Liver (tissue), 9 donors: ENCODE measurements around the gene PPP1R12C. TPM values are rescaled to one million over a fixed set of nuclear protein-coding genes. Genes with fewer than 3 reads are reported as not detected.

ENCODE experiments used
- DNase-seq: peaks from one replicate; pipeline ENCODE4 v3.0.0-alpha.2; 2017; ENCODE audit warnings: low spot score
- H3K27ac ChIP-seq, 2 donors: one replicate each; pipeline ENCODE4 v1.7.0; 2013; ENCODE audit warnings: inconsistent platforms in 2 of 2, low read length in 2 of 2, control low read depth in 1 of 2, low read depth in 1 of 2, mild to moderate bottlenecking in 1 of 2
- H3K27me3 ChIP-seq, 4 donors: one replicate each; pipeline versions ENCODE4 v1.6.1 to v1.7.0; 2013; ENCODE audit warnings: low read length in 3 of 4, inconsistent platforms in 1 of 4, mild to moderate bottlenecking in 1 of 4, moderate library complexity in 1 of 4; ENCODE audit not compliant: control insufficient read depth in 4 of 4, insufficient read depth in 4 of 4
- H3K36me3 ChIP-seq, 4 donors: one replicate each; pipeline versions ENCODE4 v1.6.1 to v1.7.0; 2013; ENCODE audit warnings: low read length in 3 of 4, mild to moderate bottlenecking in 3 of 4, low read depth in 1 of 4, moderate library complexity in 1 of 4; ENCODE audit not compliant: control insufficient read depth in 4 of 4, insufficient read depth in 3 of 4
- H3K4me1 ChIP-seq, 4 donors: one replicate each; pipeline versions ENCODE4 v1.6.1 to v1.7.0; 2013; ENCODE audit warnings: low read length in 3 of 4, mild to moderate bottlenecking in 3 of 4, moderate library complexity in 1 of 4; ENCODE audit not compliant: control insufficient read depth in 4 of 4, insufficient read depth in 4 of 4
- H3K4me3 ChIP-seq, 3 donors: one replicate each; pipeline versions ENCODE4 v1.6.1 to v1.7.0; 2013; ENCODE audit warnings: low read length in 3 of 3, control low read depth in 1 of 3, low read depth in 1 of 3, mild to moderate bottlenecking in 1 of 3
- H3K9ac ChIP-seq, 2 donors: one replicate each; pipeline ENCODE4 v1.7.0; 2013; ENCODE audit warnings: low read length in 2 of 2, mild to moderate bottlenecking in 2 of 2, moderate library complexity in 2 of 2, control low read depth in 1 of 2, low read depth in 1 of 2
- H3K9me3 ChIP-seq, 4 donors: one replicate each; pipeline versions ENCODE4 v1.6.1 to v1.7.0; 2013; ENCODE audit warnings: low read length in 3 of 4; ENCODE audit not compliant: control insufficient read depth in 4 of 4
- CTCF ChIP-seq: fragments of 150-350 bp; IDR thresholded peaks from 2 replicates; pipeline ENCODE4 v1.5.1; 2017; ENCODE audit warnings: improper control_type of control experiment, low read depth, low read length; ENCODE audit not compliant: missing input control
- EGR1 ChIP-seq, 2 donors: IDR thresholded peaks; 2 replicates each; pipeline ENCODE4 v1.6.1; 2016 to 2018; ENCODE audit warnings: antibody characterized with exemption in 2 of 2, low read depth in 2 of 2
- FOXA1 ChIP-seq: IDR thresholded peaks from 2 replicates; pipeline ENCODE4 v1.6.1; 2016; ENCODE audit warnings: antibody characterized with exemption
- FOXA2 ChIP-seq: IDR thresholded peaks from 2 replicates; pipeline ENCODE4 v1.6.1; 2016; ENCODE audit warnings: antibody characterized with exemption
- GABPA ChIP-seq, 2 donors: IDR thresholded peaks in 1 of 2; conservative IDR thresholded peaks in 1 of 2; 2 replicates each; pipeline ENCODE4 v1.6.1; 2016; ENCODE audit warnings: antibody characterized with exemption in 2 of 2, mild to moderate bottlenecking in 1 of 2, moderate library complexity in 1 of 2
- HNF4A ChIP-seq, 2 donors: conservative IDR thresholded peaks; 2 replicates each; pipeline ENCODE4 v1.6.1; 2016; ENCODE audit warnings: antibody characterized with exemption in 2 of 2, mild to moderate bottlenecking in 2 of 2
- HNF4G ChIP-seq: IDR thresholded peaks from 2 replicates; pipeline ENCODE4 v1.6.1; 2016; ENCODE audit warnings: antibody characterized with exemption
- JUND ChIP-seq, 2 donors: IDR thresholded peaks; 2 replicates each; pipeline ENCODE4 v1.6.1; 2016; ENCODE audit warnings: antibody characterized with exemption in 2 of 2
- MAX ChIP-seq: IDR thresholded peaks from 2 replicates; pipeline ENCODE4 v1.6.1; 2016; ENCODE audit warnings: antibody characterized with exemption
- NR2F2 ChIP-seq: IDR thresholded peaks from 2 replicates; pipeline ENCODE4 v1.6.1; 2016; ENCODE audit warnings: antibody characterized with exemption
- RAD21 ChIP-seq, 2 donors: IDR thresholded peaks; 2 replicates each; pipeline ENCODE4 v1.6.1; 2016; ENCODE audit warnings: antibody characterized with exemption in 2 of 2, mild to moderate bottlenecking in 2 of 2
- RXRA ChIP-seq, 2 donors: IDR thresholded peaks; 2 replicates each; pipeline ENCODE4 v1.6.1; 2017 to 2018; ENCODE audit warnings: antibody characterized with exemption in 2 of 2, mild to moderate bottlenecking in 1 of 2
- SP1 ChIP-seq: IDR thresholded peaks from 2 replicates; pipeline ENCODE4 v1.6.1; 2018; ENCODE audit warnings: antibody characterized with exemption, mild to moderate bottlenecking
- TAF1 ChIP-seq: conservative IDR thresholded peaks from 2 replicates; pipeline ENCODE4 v1.6.1; 2016; ENCODE audit warnings: antibody characterized with exemption, mild to moderate bottlenecking
- YY1 ChIP-seq: IDR thresholded peaks from 2 replicates; pipeline ENCODE4 v1.6.1; 2016; ENCODE audit warnings: antibody characterized with exemption, mild to moderate bottlenecking
- WGBS: extraction: QIAGEN DNeasy Blood & Tissue Kit; methylation state at CpG from one replicate; pipeline ENCODE4 v1.1.7; 2013; 5-methylcytosine and 5-hydroxymethylcytosine counted together
- polyA plus RNA-seq, 2 donors: library from polyadenylated mRNA; stranded (reverse) in 1 of 2; unstranded in 1 of 2; fragments of 200-250 nt in 1 of 2; fragments of >200 nt in 1 of 2; fragmentation: Nextera tagmentation in 1 of 2; extraction: Ambion mirVana in 1 of 2; gene quantifications; one replicate each; pipeline versions ENCODE4 v1.2.1 to v1.2.3, GENCODE V29; 2013 to 2015
- total RNA-seq, 2 donors: library from RNA; depleted of rRNA; stranded (reverse); fragments of >200 nt; gene quantifications; one replicate each; pipeline ENCODE4 v1.2.3, GENCODE V29; 2014
- TF ChIP-seq, protein P1 (sequence below): IDR thresholded peaks from 2 replicates; pipeline ENCODE4 v1.6.1; 2016; ENCODE audit warnings: antibody characterized with exemption
- TF ChIP-seq, protein P2 (sequence below): IDR thresholded peaks from 2 replicates; pipeline ENCODE4 v1.6.1; 2016; ENCODE audit warnings: antibody characterized with exemption, mild to moderate bottlenecking
- TF ChIP-seq, protein P3 (sequence below): IDR thresholded peaks from 2 replicates; pipeline ENCODE4 v1.6.1; 2016; ENCODE audit warnings: antibody characterized with exemption
- donor health status: healthy.
- donor health status: healthy.
- donor health status: healthy.
- donor health status: healthy.
- donor health status: healthy.

Gene PPP1R12C
- total and polyA plus RNA-seq, 4 donors, result 7.4 to 35.8 (median 24.9) TPM

DNA sequence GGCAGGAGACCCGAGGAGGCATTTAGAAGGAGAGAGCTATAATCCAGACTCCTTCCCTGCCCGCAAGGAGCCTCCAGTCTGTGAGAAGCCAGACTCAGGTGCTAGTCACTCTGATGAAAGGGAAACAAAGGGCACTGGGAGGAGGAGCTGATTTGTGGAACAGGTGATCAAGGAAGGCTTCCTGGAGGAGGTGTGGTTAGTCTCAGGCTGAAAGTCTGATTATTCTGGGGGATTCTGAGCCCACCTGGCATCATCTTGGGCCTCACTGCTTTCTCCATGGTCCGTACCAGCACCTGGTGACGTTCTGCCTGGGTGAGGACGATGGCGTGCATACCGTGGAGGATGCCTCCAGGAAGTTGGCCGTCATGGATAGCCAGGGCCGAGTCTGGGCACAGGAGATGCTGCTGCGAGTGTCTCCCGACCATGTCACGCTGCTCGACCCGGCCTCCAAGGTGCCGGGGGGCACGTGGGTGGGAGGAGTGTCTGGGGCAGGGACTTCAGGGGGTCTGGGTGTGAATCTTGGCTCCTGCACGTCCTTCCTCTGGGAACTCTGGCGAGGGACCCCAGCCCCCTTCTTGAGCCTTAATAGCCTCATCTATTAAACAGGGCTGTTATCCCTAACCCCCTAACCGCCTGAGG is 37.9 kb downstream of the PPP1R12C start:
- no peak overlapping the region for H3K4me3 ChIP-seq
- no peaks in the 10 kb centered on the region for H3K9me3 ChIP-seq
- peaks cover 5 to 13% (median 10%) of the 10 kb centered on the region in 4 donors for H3K4me1 ChIP-seq
- no peak overlapping the region for H3K9ac ChIP-seq
- H3K27ac ChIP-seq, result no peak overlapping the region
- TF ChIP-seq, protein P1, sequence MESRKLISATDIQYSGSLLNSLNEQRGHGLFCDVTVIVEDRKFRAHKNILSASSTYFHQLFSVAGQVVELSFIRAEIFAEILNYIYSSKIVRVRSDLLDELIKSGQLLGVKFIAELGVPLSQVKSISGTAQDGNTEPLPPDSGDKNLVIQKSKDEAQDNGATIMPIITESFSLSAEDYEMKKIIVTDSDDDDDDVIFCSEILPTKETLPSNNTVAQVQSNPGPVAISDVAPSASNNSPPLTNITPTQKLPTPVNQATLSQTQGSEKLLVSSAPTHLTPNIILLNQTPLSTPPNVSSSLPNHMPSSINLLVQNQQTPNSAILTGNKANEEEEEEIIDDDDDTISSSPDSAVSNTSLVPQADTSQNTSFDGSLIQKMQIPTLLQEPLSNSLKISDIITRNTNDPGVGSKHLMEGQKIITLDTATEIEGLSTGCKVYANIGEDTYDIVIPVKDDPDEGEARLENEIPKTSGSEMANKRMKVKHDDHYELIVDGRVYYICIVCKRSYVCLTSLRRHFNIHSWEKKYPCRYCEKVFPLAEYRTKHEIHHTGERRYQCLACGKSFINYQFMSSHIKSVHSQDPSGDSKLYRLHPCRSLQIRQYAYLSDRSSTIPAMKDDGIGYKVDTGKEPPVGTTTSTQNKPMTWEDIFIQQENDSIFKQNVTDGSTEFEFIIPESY, result no peak
- TF ChIP-seq NR2F2 (no peak), FOXA2 (no peak), EGR1 (IDR thresholded peaks at IDR 0.05; ENCODE audit: low read depth in 2 of 2) (no peak), TAF1 (no peak), GABPA (IDR thresholded peaks at IDR 0.05 in 1 of 2, conservative IDR thresholded peaks at IDR 0.05 in 1 of 2) (no peak), HNF4G (no peak), FOXA1 (no peak), HNF4A (conservative IDR thresholded peaks at IDR 0.05) (no peak), JUND (IDR thresholded peaks at IDR 0.05) (no peak), RXRA (IDR thresholded peaks at IDR 0.05) (no peak), RAD21 (IDR thresholded peaks at IDR 0.05) (no peak), MAX (no peak), YY1 (no peak), CTCF (no peak)
- TF ChIP-seq, protein P2, sequence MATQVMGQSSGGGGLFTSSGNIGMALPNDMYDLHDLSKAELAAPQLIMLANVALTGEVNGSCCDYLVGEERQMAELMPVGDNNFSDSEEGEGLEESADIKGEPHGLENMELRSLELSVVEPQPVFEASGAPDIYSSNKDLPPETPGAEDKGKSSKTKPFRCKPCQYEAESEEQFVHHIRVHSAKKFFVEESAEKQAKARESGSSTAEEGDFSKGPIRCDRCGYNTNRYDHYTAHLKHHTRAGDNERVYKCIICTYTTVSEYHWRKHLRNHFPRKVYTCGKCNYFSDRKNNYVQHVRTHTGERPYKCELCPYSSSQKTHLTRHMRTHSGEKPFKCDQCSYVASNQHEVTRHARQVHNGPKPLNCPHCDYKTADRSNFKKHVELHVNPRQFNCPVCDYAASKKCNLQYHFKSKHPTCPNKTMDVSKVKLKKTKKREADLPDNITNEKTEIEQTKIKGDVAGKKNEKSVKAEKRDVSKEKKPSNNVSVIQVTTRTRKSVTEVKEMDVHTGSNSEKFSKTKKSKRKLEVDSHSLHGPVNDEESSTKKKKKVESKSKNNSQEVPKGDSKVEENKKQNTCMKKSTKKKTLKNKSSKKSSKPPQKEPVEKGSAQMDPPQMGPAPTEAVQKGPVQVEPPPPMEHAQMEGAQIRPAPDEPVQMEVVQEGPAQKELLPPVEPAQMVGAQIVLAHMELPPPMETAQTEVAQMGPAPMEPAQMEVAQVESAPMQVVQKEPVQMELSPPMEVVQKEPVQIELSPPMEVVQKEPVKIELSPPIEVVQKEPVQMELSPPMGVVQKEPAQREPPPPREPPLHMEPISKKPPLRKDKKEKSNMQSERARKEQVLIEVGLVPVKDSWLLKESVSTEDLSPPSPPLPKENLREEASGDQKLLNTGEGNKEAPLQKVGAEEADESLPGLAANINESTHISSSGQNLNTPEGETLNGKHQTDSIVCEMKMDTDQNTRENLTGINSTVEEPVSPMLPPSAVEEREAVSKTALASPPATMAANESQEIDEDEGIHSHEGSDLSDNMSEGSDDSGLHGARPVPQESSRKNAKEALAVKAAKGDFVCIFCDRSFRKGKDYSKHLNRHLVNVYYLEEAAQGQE, result no peak
- 77% methylated on average over 19 of the region's 19 CpGs for WGBS
- no peak for DNase-seq
- no peaks in the 10 kb centered on the region for H3K36me3 ChIP-seq
- H3K27me3 ChIP-seq, result peaks cover 0 to 12% (median 3%) of the 10 kb centered on the region in 4 donors

DNA sequence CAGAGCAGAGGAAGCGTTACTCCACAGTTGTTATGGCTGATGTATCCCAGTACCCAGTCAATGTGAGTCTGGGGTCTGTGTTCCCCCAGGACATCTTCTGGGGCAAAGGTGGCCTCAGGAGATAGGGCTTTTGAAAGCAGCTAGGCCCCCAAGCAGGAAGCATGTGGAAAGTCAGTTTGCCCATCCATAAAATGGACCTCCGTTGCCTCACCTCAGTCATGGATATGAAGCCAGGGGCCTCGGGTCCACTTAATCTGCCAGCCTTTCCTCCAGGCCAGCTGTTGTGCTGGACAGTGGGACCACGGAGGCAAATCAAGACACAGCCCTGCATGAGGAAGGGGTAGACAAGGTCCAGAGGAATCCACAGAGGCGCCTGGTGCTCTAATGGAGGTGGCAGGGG is 38.4 kb downstream of the PPP1R12C start:
- Histone ChIP-seq H3K4me3 (no peak overlapping the region), H3K4me1 (peaks cover 5 to 13% (median 10%) of the 10 kb centered on the region in 4 donors), H3K9ac (no peak overlapping the region), H3K9me3 (no peaks in the 10 kb centered on the region), H3K27ac (no peak overlapping the region), H3K27me3 (peaks cover 0 to 10% (median 3%) of the 10 kb centered on the region in 4 donors), H3K36me3 (no peaks in the 10 kb centered on the region)
- 85% methylated on average over 5 of the region's 5 CpGs for WGBS
- no peak for DNase-seq
- no peak for TF ChIP-seq NR2F2
- TF ChIP-seq FOXA1, result no peak
- no peak for TF ChIP-seq TAF1
- TF ChIP-seq SP1, result no peak
- no peak for TF ChIP-seq JUND (IDR thresholded peaks at IDR 0.05)
- TF ChIP-seq HNF4A (conservative IDR thresholded peaks at IDR 0.05), result no peak
- TF ChIP-seq RAD21 (IDR thresholded peaks at IDR 0.05), result no peak
- no peak for TF ChIP-seq CTCF
- no peak for TF ChIP-seq FOXA2
- TF ChIP-seq GABPA (IDR thresholded peaks at IDR 0.05 in 1 of 2, conservative IDR thresholded peaks at IDR 0.05 in 1 of 2), result no peak
- no peak for TF ChIP-seq EGR1 (IDR thresholded peaks at IDR 0.05; ENCODE audit: low read depth in 2 of 2)
- no peak for TF ChIP-seq YY1
- TF ChIP-seq, protein P1, result no peak
- TF ChIP-seq HNF4G, result no peak
- TF ChIP-seq MAX, result no peak
- TF ChIP-seq, protein P3, sequence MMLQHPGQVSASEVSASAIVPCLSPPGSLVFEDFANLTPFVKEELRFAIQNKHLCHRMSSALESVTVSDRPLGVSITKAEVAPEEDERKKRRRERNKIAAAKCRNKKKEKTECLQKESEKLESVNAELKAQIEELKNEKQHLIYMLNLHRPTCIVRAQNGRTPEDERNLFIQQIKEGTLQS, result no peak
